ENCODE results near the gene EPHA10.

EPHA10 gene

GRCh38 chr1:37692078-37692833 lies 72.7 kb downstream of the EPHA10 start, which contains the start of gene CDCA8 (continued):
- TF ChIP-seq ZNF518A (tag by site-specific recombination; conservative IDR thresholded peaks at IDR 0.05; ENCODE audit: low read depth) (no peak), BCL11A (tag by site-specific recombination; IDR thresholded peaks at IDR 0.05; ENCODE audit: low read depth) (no peak), GFI1B (tag by site-specific recombination; IDR thresholded peaks at IDR 0.05) (no peak), ZNF514 (tag by site-specific recombination; IDR thresholded peaks at IDR 0.05) (no peak), ZNF26 (tag by site-specific recombination; IDR thresholded peaks at IDR 0.05) (no peak), ZNF155 (tag by site-specific recombination; IDR thresholded peaks at IDR 0.05) (no peak), TRIM28 (IDR thresholded peaks at IDR 0.05; ENCODE audit: borderline replicate concordance, low read length) (no peak), ZNF626 (tag by site-specific recombination; IDR thresholded peaks at IDR 0.05) (no peak), ZNF555 (tag by site-specific recombination; conservative IDR thresholded peaks at IDR 0.05) (no peak), MZF1 (tag by site-specific recombination; IDR thresholded peaks at IDR 0.05; ENCODE audit: borderline replicate concordance) (no peak), IKZF3 (tag by site-specific recombination; IDR thresholded peaks at IDR 0.05) (no peak), PRDM2 (tag by site-specific recombination; IDR thresholded peaks at IDR 0.05; ENCODE audit: borderline replicate concordance) (no peak), ZNF792 (tag by site-specific recombination; IDR thresholded peaks at IDR 0.05) (no peak), PATZ1 (tag by site-specific recombination; IDR thresholded peaks at IDR 0.05) (peak; percentile 94; the same call in 1 of the 2 replicates), ZBTB8A (tag by site-specific recombination; IDR thresholded peaks at IDR 0.05) (no peak; the same call in none of the 2 replicates), ZNF366 (tag by site-specific recombination; conservative IDR thresholded peaks at IDR 0.05) (no peak), ZNF239 (tag by site-specific recombination; IDR thresholded peaks at IDR 0.05) (no peak), ZEB2 (tag by site-specific recombination; IDR thresholded peaks at IDR 0.05) (no peak; the same call in 1 of the 2 replicates), ELK4 (IDR thresholded peaks at IDR 0.05; ENCODE audit: borderline replicate concordance, low read depth, low read length) (no peak), ZNF76 (tag by site-specific recombination; IDR thresholded peaks at IDR 0.05; ENCODE audit: borderline replicate concordance, low read depth) (peak; percentile 94), ZNF623 (tag by site-specific recombination; IDR thresholded peaks at IDR 0.05) (no peak), ZNF140 (tag by site-specific recombination; IDR thresholded peaks at IDR 0.05) (no peak), ZNF175 (tag by site-specific recombination; IDR thresholded peaks at IDR 0.05) (no peak), ZNF416 (tag by site-specific recombination; IDR thresholded peaks at IDR 0.05) (no peak), ZNF48 (tag by site-specific recombination; IDR thresholded peaks at IDR 0.05) (no peak)
